RWPE2 (cell line): ENCODE measurements around the gene HDAC4.

ENCODE experiments used
- ATAC-seq: fragments of 200-7000 bp; cut with Tn5 transposase; 3 replicates; pipeline ENCODE4 v1.9.1; 2021; ENCODE audit warnings: low read depth
- DNase-seq: peaks from one replicate; pipeline ENCODE4 v3.0.0-alpha.2; 2020; ENCODE audit warnings: low spot score
- H3K27ac ChIP-seq: fragments of 450-650 bp; 2 replicates; pipeline ENCODE4 v1.5.1; 2017; ENCODE audit warnings: mild to moderate bottlenecking; ENCODE audit not compliant: poor library complexity, severe bottlenecking
- H3K27me3 ChIP-seq: fragments of 250-450 bp; sonication (Bioruptor Pico); 2 replicates; pipeline ENCODE4 v1.5.1; 2021; ENCODE audit warnings: mild to moderate bottlenecking, moderate library complexity; ENCODE audit not compliant: insufficient read depth, poor library complexity, severe bottlenecking
- H3K36me3 ChIP-seq: fragments of 250-450 bp; sonication (Bioruptor Pico); 2 replicates; pipeline ENCODE4 v1.5.1; 2020; ENCODE audit warnings: low read depth, mild to moderate bottlenecking, moderate library complexity
- H3K4me1 ChIP-seq: fragments of 250-450 bp; sonication (Bioruptor Pico); 2 replicates; pipeline ENCODE4 v1.5.1; 2021; ENCODE audit warnings: mild to moderate bottlenecking, moderate library complexity; ENCODE audit not compliant: insufficient read depth, poor library complexity, severe bottlenecking
- H3K4me3 ChIP-seq: fragments of 250-450 bp; sonication (Bioruptor Pico); 2 replicates; pipeline ENCODE4 v1.5.1; 2021; ENCODE audit warnings: mild to moderate bottlenecking, moderate library complexity; ENCODE audit not compliant: severe bottlenecking
- H3K9me3 ChIP-seq: fragments of 250-450 bp; sonication (Bioruptor Pico); 2 replicates; pipeline ENCODE4 v1.5.1; 2021; ENCODE audit warnings: mild to moderate bottlenecking, moderate library complexity; ENCODE audit not compliant: severe bottlenecking
- TF ChIP-seq, protein P1 (sequence below): fragments of 450-650 bp; IDR thresholded peaks from one replicate; pipeline ENCODE4 v1.5.1; 2017; ENCODE audit warnings: mild to moderate bottlenecking, moderate library complexity; ENCODE audit not compliant: poor library complexity, severe bottlenecking

The HDAC4 gene

DNA sequence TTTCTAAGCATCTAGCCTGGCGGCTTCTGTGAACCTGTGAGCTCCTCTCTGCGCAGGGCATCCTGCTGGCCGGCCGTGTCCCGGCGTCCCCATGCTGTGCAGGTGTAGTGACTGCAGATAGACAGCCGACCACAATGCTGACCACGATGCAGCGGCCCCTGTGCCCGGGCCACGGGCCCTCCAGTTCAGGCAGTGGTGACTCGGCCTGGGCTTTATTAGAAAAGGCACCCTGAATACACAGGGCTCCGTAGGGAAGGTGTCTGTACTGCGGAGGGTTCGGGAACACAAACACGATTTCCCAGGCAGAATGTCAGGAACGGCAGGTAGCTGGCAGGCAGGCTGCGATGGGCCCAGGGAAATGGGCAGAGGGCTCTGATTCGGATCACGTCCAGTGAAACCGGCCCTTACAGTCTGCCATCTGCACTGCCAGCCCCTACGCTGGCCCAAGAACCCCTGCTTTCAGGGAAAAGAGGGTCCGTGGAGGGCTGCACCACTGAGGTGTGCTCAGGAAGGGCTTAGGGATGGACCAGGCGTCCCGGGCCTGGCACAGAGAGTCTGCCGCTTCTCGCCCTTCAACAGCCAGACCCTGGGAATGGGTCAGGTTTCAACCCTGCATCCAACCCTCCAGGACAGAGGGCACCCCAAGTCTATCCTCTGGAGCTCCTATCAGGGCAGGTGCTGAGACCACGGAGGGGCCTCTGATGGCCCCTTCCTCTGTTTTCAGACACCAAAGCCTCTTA lies 196.5 kb downstream of the HDAC4 start:
- DNase-seq (no peak), ATAC-seq (no peak)
- H3K4me1 ChIP-seq, result peaks cover 3% of the 10 kb centered on the region
- no peaks in the 10 kb centered on the region for H3K9me3 ChIP-seq
- no peaks in the 10 kb centered on the region for H3K27me3 ChIP-seq
- no peaks in the 10 kb centered on the region for H3K36me3 ChIP-seq
- TF ChIP-seq, protein P1, sequence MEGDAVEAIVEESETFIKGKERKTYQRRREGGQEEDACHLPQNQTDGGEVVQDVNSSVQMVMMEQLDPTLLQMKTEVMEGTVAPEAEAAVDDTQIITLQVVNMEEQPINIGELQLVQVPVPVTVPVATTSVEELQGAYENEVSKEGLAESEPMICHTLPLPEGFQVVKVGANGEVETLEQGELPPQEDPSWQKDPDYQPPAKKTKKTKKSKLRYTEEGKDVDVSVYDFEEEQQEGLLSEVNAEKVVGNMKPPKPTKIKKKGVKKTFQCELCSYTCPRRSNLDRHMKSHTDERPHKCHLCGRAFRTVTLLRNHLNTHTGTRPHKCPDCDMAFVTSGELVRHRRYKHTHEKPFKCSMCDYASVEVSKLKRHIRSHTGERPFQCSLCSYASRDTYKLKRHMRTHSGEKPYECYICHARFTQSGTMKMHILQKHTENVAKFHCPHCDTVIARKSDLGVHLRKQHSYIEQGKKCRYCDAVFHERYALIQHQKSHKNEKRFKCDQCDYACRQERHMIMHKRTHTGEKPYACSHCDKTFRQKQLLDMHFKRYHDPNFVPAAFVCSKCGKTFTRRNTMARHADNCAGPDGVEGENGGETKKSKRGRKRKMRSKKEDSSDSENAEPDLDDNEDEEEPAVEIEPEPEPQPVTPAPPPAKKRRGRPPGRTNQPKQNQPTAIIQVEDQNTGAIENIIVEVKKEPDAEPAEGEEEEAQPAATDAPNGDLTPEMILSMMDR, result no peak
- no peak overlapping the region for H3K27ac ChIP-seq
- H3K4me3 ChIP-seq, result no peak overlapping the region

GRCh38 chr2:239203443-239204135 lies 197.2 kb downstream of the HDAC4 start:
- DNase-seq, result no peak
- Histone ChIP-seq H3K27me3 (no peaks in the 10 kb centered on the region), H3K36me3 (no peaks in the 10 kb centered on the region), H3K4me1 (peaks cover 3% of the 10 kb centered on the region), H3K4me3 (no peak overlapping the region), H3K9me3 (no peaks in the 10 kb centered on the region), H3K27ac (no peak overlapping the region)
- no peak for ATAC-seq
- TF ChIP-seq, protein P1, result no peak

DNA sequence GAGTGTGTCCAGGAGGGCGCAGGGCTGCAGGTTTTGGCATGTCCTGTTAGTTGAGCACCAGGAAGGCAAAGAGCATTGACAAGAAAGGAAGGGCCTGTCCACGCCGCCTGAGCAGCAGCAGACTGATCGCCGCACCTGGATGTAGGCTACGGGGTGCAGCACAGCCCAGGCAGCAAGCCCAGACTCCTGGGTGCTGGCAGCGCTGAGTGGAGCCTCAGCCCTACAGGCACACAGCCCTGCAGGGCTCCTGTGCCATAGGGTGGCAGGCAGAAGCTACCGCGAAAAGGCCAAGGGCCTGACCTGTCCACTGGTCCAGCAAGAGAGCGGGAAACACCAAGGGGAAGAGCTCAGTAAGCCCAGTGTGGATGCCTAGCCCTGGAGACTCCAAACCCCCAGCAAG lies 198.0 kb downstream of the HDAC4 start:
- no peak overlapping the region for H3K27ac ChIP-seq
- H3K36me3 ChIP-seq, result no peaks in the 10 kb centered on the region
- H3K4me3 ChIP-seq, result no peak overlapping the region
- H3K27me3 ChIP-seq, result no peaks in the 10 kb centered on the region
- ATAC-seq, result no peak
- H3K4me1 ChIP-seq, result no peaks in the 10 kb centered on the region
- H3K9me3 ChIP-seq, result no peaks in the 10 kb centered on the region
- DNase-seq, result no peak
- TF ChIP-seq, protein P1, result no peak

- H3K36me3 ChIP-seq, result no peaks in the 10 kb centered on the region
- no peak for ATAC-seq
These were observed 198.5 kb downstream of the HDAC4 start for GRCh38 chr2:239202343-239202742.

More at GRCh38 chr2:239202343-239202742, 198.5 kb downstream of the HDAC4 start:
- TF ChIP-seq, protein P1, result no peak
- Histone ChIP-seq H3K9me3 (no peaks in the 10 kb centered on the region), H3K4me3 (no peak overlapping the region), H3K27me3 (no peaks in the 10 kb centered on the region), H3K4me1 (no peaks in the 10 kb centered on the region), H3K27ac (no peak overlapping the region)
- DNase-seq, result no peak
